Brain microvascular endothelial cell (primary cell): ENCODE measurements around the gene FNTB.

Source experiments
- DNase-seq: peaks from one replicate; pipeline ENCODE4 v3.0.0-alpha.2; 2020
- H3K27ac ChIP-seq: fragments of 250-450 bp; sonication (Bioruptor Pico); 2 replicates; pipeline ENCODE4 v1.5.1; 2020; ENCODE audit warnings: mild to moderate bottlenecking, moderate library complexity
- H3K27me3 ChIP-seq: fragments of 250-450 bp; sonication (Bioruptor Pico); replicated peaks from 2 replicates; pipeline ENCODE4 v1.5.1; 2020; ENCODE audit warnings: mild to moderate bottlenecking
- H3K36me3 ChIP-seq: fragments of 250-450 bp; sonication (Bioruptor Pico); replicated peaks from 2 replicates; pipeline ENCODE4 v1.5.1; 2020; ENCODE audit warnings: mild to moderate bottlenecking
- H3K4me3 ChIP-seq: 2 replicates; pipeline ENCODE4 v1.5.1; 2011; ENCODE audit warnings: low read depth, mild to moderate bottlenecking, control low read depth, low read length, moderate library complexity
- CTCF ChIP-seq: IDR thresholded peaks from 2 replicates; pipeline ENCODE4 v1.5.1; 2011; ENCODE audit warnings: low read depth, mild to moderate bottlenecking, moderate library complexity, low read length, control low read depth, inconsistent platforms; ENCODE audit errors: missing control alignments
- in situ Hi-C: cut with HindIII; loops from 2 replicates; pipeline ENCODE4 v1.10.0; 2017; ENCODE audit warnings: low sequenced_read_pairs, low pct_ligation_motif_present

The FNTB gene

GRCh38 chr14:65106736-65107135 is 120.0 kb downstream of the FNTB start:
- Histone ChIP-seq H3K4me3 (no peak overlapping the region), H3K27me3 (no peaks in the 10 kb centered on the region), H3K36me3 (no peaks in the 10 kb centered on the region), H3K27ac (no peak overlapping the region)
- in situ Hi-C loops, result no loop called here
- no peak for DNase-seq
- no peak for TF ChIP-seq CTCF

DNA sequence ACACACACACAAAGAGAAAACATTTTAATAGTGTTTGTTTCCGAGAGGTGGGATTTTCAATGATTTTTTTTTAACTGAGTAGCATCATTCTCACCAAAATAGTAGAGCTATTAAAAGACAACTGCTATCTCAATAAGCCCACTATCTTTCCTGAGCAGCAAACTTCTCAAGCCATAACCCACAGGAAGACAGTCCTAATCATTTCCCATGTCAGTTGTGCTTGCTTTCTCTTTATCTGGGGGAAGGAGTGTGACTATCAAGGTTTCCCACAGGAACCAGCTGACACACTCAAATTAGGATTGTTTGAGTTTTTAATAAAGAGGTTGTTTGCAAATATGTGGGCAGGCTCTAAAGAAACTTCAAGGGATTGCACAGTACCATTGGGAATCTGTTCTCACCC is 120.5 kb downstream of the FNTB start:
- Histone ChIP-seq H3K36me3 (no peaks in the 10 kb centered on the region), H3K4me3 (no peak overlapping the region), H3K27me3 (no peaks in the 10 kb centered on the region), H3K27ac (no peak overlapping the region)
- no peak for DNase-seq
- in situ Hi-C loops, result no loop called here
- TF ChIP-seq CTCF, result no peak

DNA sequence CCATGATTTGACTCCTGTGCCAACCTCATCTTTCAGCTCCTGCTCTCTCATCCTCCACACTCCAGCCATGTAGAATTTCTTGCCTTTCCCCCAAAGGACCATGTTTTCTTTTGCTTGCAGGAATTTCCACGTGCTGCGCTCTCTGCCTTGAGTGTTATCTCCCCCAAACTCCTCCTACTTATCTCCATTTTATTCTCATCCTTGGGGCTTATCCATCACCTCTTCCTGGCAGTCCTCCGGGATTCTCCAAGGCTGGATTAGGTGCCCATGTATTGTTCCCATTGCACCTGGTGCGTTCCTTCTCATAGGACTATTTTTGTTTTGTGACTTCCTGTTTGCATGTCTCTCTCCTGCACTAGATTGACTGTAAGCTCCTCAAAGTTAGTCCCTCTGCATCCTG is 122.7 kb downstream of the FNTB start:
- Histone ChIP-seq H3K27ac (no peak overlapping the region), H3K27me3 (no peaks in the 10 kb centered on the region), H3K4me3 (no peak overlapping the region), H3K36me3 (no peaks in the 10 kb centered on the region)
- TF ChIP-seq CTCF, result no peak
- in situ Hi-C loops, result no loop called here
- DNase-seq, result no peak

DNA sequence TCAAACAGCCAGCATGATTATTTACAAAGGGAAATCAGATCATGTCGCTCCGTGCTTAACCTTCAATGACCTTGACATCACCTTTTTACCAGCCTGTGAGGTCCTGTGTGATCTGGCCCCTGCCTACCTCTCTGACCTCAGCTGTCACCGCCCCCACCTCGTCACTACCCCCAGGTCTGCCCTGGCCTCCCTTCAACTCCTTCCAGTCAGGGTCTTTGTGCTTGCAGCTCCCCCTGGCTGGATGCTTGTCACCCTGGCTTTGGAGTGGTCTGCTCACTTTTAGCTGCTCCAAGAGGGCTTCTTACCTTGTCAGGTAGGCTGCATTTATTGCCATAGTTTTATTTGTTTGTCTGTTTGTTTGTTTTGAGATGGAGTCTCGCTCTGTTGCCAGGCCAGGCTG is 123.8 kb downstream of the FNTB start:
- no peak overlapping the region for H3K4me3 ChIP-seq

More for the DNA sequence above, 123.8 kb downstream of the FNTB start:
- no peaks in the 10 kb centered on the region for H3K27me3 ChIP-seq
- no peak for DNase-seq
- TF ChIP-seq CTCF, result no peak
- in situ Hi-C loops, result no loop called here
- no peak overlapping the region for H3K27ac ChIP-seq
- no peaks in the 10 kb centered on the region for H3K36me3 ChIP-seq
